Thyroid gland (tissue), 4 donors: Measurements from ENCODE around the gene S100A16.

ENCODE experiments used
- POLR2A ChIP-seq, 2 donors: fragments of 450-650 bp; IDR thresholded peaks; one replicate each; pipeline ENCODE4 v1.6.1; 2017; ENCODE audit warnings: antibody characterized with exemption in 2 of 2, mild to moderate bottlenecking in 2 of 2, moderate library complexity in 1 of 2
- TF ChIP-seq, protein P1 (sequence below), 6 experiments: fragments of 200-600 bp in 3 of 6; fragments of 450-650 bp in 3 of 6; sonication (generic) in 3 of 6; IDR thresholded peaks; one replicate each; pipeline ENCODE4 v1.5.1; 2016 to 2019; ENCODE audit warnings: antibody characterized with exemption in 6 of 6, mild to moderate bottlenecking in 2 of 6, inconsistent platforms in 1 of 6, moderate library complexity in 1 of 6

DNA sequence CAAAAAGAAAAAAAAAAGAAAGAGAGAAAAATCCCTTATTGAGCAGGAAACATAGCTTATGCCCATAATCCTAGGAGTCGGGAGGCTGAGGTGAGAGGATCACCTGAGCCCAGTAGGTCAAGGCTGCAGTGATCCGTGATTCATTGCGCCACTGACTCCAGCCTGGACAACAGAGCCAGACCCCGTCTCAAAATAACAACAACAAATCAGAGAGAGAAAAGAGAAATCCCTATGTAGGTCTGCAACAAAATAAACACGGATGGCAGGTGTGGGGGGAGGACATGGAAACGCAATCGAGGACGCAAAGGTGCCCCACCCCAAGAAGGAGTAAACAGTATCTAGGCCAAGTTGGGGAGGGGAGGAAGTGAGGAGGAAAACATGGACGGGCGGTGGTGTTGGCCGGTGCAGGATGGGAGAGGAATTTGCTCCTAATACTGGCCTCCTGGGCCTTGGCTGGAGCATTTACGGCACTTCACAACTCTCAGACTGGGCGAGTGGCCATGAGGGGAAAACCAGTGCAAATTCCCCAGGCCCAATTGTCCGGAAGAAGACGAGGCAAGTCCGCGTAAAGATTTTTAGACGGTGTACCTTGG is 20.3 kb upstream of the S100A16 start:
- TF ChIP-seq, protein P1, sequence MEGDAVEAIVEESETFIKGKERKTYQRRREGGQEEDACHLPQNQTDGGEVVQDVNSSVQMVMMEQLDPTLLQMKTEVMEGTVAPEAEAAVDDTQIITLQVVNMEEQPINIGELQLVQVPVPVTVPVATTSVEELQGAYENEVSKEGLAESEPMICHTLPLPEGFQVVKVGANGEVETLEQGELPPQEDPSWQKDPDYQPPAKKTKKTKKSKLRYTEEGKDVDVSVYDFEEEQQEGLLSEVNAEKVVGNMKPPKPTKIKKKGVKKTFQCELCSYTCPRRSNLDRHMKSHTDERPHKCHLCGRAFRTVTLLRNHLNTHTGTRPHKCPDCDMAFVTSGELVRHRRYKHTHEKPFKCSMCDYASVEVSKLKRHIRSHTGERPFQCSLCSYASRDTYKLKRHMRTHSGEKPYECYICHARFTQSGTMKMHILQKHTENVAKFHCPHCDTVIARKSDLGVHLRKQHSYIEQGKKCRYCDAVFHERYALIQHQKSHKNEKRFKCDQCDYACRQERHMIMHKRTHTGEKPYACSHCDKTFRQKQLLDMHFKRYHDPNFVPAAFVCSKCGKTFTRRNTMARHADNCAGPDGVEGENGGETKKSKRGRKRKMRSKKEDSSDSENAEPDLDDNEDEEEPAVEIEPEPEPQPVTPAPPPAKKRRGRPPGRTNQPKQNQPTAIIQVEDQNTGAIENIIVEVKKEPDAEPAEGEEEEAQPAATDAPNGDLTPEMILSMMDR (IDR thresholded peaks at IDR 0.05) = peak in 1 of 6 experiments; percentile 5
- no peak for TF ChIP-seq POLR2A (IDR thresholded peaks at IDR 0.05)
